Panc1 (cell line): ENCODE data around the gene RAMP1. TPM values are rescaled to one million over a fixed set of nuclear protein-coding genes. Genes with fewer than 3 reads are reported as not detected.
A peak's percentile ranks its signal among the peaks of the same experiment; 100 is the strongest.

Experiments used
- ATAC-seq: fragments of 200-7000 bp; cut with Tn5 transposase; 2 replicates; pipeline ENCODE4 v1.9.1; 2020; ENCODE audit warnings: mild to moderate bottlenecking, moderate library complexity
- BruUV-seq: library from RNA; stranded (reverse); fragments of 400-500 nt; replicated peaks from 2 replicates; lab custom pipeline; 2021; lab: Mats Ljungman, UMichigan
- CTCF ChIA-PET: fragments of 300-600 bp; sonication (Branson Sonifier 250); formaldehyde crosslinking; loops from one replicate; lab custom pipeline; 2022; ENCODE audit warnings: antibody characterized with exemption; lab: Charles Lee
- POLR2A ChIA-PET: fragments of 300-600 bp; sonication (Branson Sonifier 250); formaldehyde crosslinking; loops from one replicate; lab custom pipeline; 2022; ENCODE audit warnings: antibody characterized with exemption; lab: Charles Lee
- DNase-seq: peaks from one replicate; pipeline ENCODE4 v3.0.0-alpha.2; 2010; ENCODE audit warnings: low read depth, low spot score
- H3K27ac ChIP-seq: 2 replicates; pipeline ENCODE4 v1.5.1; 2011; ENCODE audit warnings: mild to moderate bottlenecking, low read length, inconsistent platforms
- H3K27me3 ChIP-seq: fragments of 200-500 bp; sonication (Bioruptor generic); 2 replicates; pipeline ENCODE4 v1.6.0; 2014; ENCODE audit warnings: low read length, inconsistent platforms; ENCODE audit not compliant: control insufficient read depth, insufficient read depth
- H3K36me3 ChIP-seq: fragments of 200-500 bp; sonication (Bioruptor generic); 2 replicates; pipeline ENCODE4 v1.5.1; 2014; ENCODE audit warnings: inconsistent platforms, mild to moderate bottlenecking, low read length, moderate library complexity; ENCODE audit not compliant: control insufficient read depth, insufficient read depth
- H3K4me1 ChIP-seq: 2 replicates; pipeline ENCODE4 v1.5.1; 2011; ENCODE audit warnings: inconsistent platforms, mild to moderate bottlenecking, low read length, moderate library complexity; ENCODE audit not compliant: control insufficient read depth, insufficient read depth
- H3K4me3 ChIP-seq, 2 experiments: 2 replicates each; pipeline ENCODE4 v1.5.1; 2011 to 2012; ENCODE audit warnings: low read depth in 2 of 2, low read length in 2 of 2, mild to moderate bottlenecking in 2 of 2, inconsistent platforms in 1 of 2, moderate library complexity in 1 of 2
- H3K9me3 ChIP-seq: fragments of 200-500 bp; sonication (Bioruptor generic); 2 replicates; pipeline ENCODE4 v1.5.1; 2014; ENCODE audit warnings: low read depth, mild to moderate bottlenecking, inconsistent platforms, low read length, moderate library complexity; ENCODE audit not compliant: control insufficient read depth, insufficient read depth
- CTCF ChIP-seq: fragments of 450-650 bp; IDR thresholded peaks from 2 replicates; pipeline ENCODE4 v1.5.1; 2017; ENCODE audit warnings: mild to moderate bottlenecking
- POLR2AphosphoS5 ChIP-seq: IDR thresholded peaks from 2 replicates; pipeline ENCODE4 v1.6.1; 2012; ENCODE audit warnings: mild to moderate bottlenecking, low read depth, low read length, moderate library complexity
- REST ChIP-seq, 2 experiments: IDR thresholded peaks; 2 replicates each; pipeline ENCODE4 v1.6.1; 2011 to 2012; ENCODE audit warnings: low read depth in 2 of 2, control low read depth in 1 of 2, low read length in 1 of 2, mild to moderate bottlenecking in 1 of 2, moderate library complexity in 1 of 2; ENCODE audit not compliant: insufficient read depth in 1 of 2
- SIN3A ChIP-seq: IDR thresholded peaks from 2 replicates; pipeline ENCODE4 v1.6.1; 2012; ENCODE audit warnings: low read depth, mild to moderate bottlenecking, low read length, moderate library complexity, borderline replicate concordance; ENCODE audit not compliant: insufficient read depth
- TCF7L2 ChIP-seq: IDR thresholded peaks from 2 replicates; pipeline ENCODE4 v1.6.1; 2011; ENCODE audit warnings: mild to moderate bottlenecking, low read depth, low read length, inconsistent platforms
- in situ Hi-C: cut with HindIII; loops from 2 replicates; pipeline ENCODE4 v1.10.0; 2016; ENCODE audit warnings: low sequenced_read_pairs, low pct_unique_long_range_greater_than_20kb
- intact Hi-C: fragments of 100-400 bp; cut with micrococcal nuclease; formaldehyde crosslinking; loops from one replicate; pipeline ENCODE4 v1.10.0; 2022; ENCODE audit not compliant: unreplicated experiment
- total RNA-seq: library from RNA; stranded (reverse); gene quantifications from one replicate; pipeline ENCODE4 v1.2.1, GENCODE V29; 2021; ENCODE audit not compliant: unreplicated experiment

Gene RAMP1
- total RNA-seq, 1 experiment from 2014 or later, result 17.6 TPM

- intact Hi-C loops, result no loop called here
- no peak overlapping the region for H3K4me3 ChIP-seq
- peaks cover 52% of the 10 kb centered on the region for H3K4me1 ChIP-seq
- ATAC-seq (no peak), DNase-seq (no peak)
- H3K36me3 ChIP-seq, result no peaks in the 10 kb centered on the region
- peak overlapping the region; percentile 59; the same call in 1 of the 2 replicates for H3K27ac ChIP-seq
- BruUV-seq, result no TSS peak
- TF ChIP-seq CTCF (no peak), POLR2AphosphoS5 (no peak), REST (IDR thresholded peaks at IDR 0.05; ENCODE audit: insufficient read depth in 1 of 2, low read depth in 2 of 2, low read length in 1 of 2) (no peak), TCF7L2 (no peak), SIN3A (no peak)
- ChIA-PET POLR2A (interaction anchor here (0.6 kb wide), 1 partner anchor 387 kb away, joined by 3 read pairs; no protein-coding TSS in a partner anchor), CTCF (interaction anchor here (0.6 kb wide), 1 partner anchor 11 kb away, joined by 3 read pairs; no protein-coding TSS in a partner anchor)
- H3K9me3 ChIP-seq, result no peaks in the 10 kb centered on the region
- H3K27me3 ChIP-seq, result no peaks in the 10 kb centered on the region; the same call in 1 of the 2 replicates
- in situ Hi-C loops, result no loop called here
Observed at GRCh38 chr2:237861875-237862527, 2.6 kb downstream of the RAMP1 start.

GRCh38 chr2:237862528-237862895, 3.1 kb downstream of the RAMP1 start:
- in situ Hi-C loops, result no loop called here
- no peaks in the 10 kb centered on the region for H3K36me3 ChIP-seq
- CTCF ChIA-PET, result no interaction called here
- DNase-seq, result no peak
- no TSS peak for BruUV-seq
- no peaks in the 10 kb centered on the region for H3K9me3 ChIP-seq
- peaks cover 52% of the 10 kb centered on the region for H3K4me1 ChIP-seq
- ATAC-seq, result no peak
- intact Hi-C loops, result no loop called here
- no peak overlapping the region for H3K4me3 ChIP-seq
- POLR2A ChIA-PET, result no interaction called here
- no peaks in the 10 kb centered on the region; the same call in 1 of the 2 replicates for H3K27me3 ChIP-seq
- H3K27ac ChIP-seq, result 0 out of 2 replicates have a peak overlapping the region, but pooled peaks have one; percentile 1
- TF ChIP-seq CTCF, result no peak
- no peak for TF ChIP-seq REST (IDR thresholded peaks at IDR 0.05; ENCODE audit: insufficient read depth in 1 of 2, low read depth in 2 of 2, low read length in 1 of 2)
- TF ChIP-seq SIN3A, result no peak
- TF ChIP-seq TCF7L2, result no peak
- no peak for TF ChIP-seq POLR2AphosphoS5
